SU-DHL-6 (cell line): ENCODE results near the gene DEPDC5.
"Not testable (repeated sequence)": the region's sequence is repeated elsewhere in the genome, so short reads cannot be mapped to it uniquely, and the experiment has no call there.

Experiments used
- H2AFZ ChIP-seq: fragments of 200-600 bp; sonication (generic); 2 replicates; pipeline ENCODE4 v1.6.1; 2014; ENCODE audit warnings: low read depth, mild to moderate bottlenecking, moderate library complexity, mixed read lengths, antibody characterized with exemption, low read length; ENCODE audit not compliant: severe bottlenecking
- H3F3A ChIP-seq: fragments of 200-600 bp; shearing (Covaris generic); 2 replicates; pipeline ENCODE4 v1.6.0; 2016; ENCODE audit warnings: antibody characterized with exemption, mild to moderate bottlenecking; ENCODE audit not compliant: insufficient read depth
- H3K27ac ChIP-seq: fragments of 200-600 bp; sonication (generic); 2 replicates; pipeline ENCODE4 v1.5.1; 2016; ENCODE audit warnings: low read depth, mild to moderate bottlenecking, low read length, moderate library complexity, mixed read lengths
- H3K27me3 ChIP-seq: fragments of 200-600 bp; sonication (generic), shearing (Covaris generic); 2 replicates; pipeline ENCODE4 v1.6.0; 2014; ENCODE audit warnings: mild to moderate bottlenecking, low read length
- H3K36me3 ChIP-seq: fragments of 200-600 bp; sonication (generic); 2 replicates; pipeline ENCODE4 v1.6.1; 2014; ENCODE audit warnings: mild to moderate bottlenecking, low read length, mixed read lengths
- H3K4me2 ChIP-seq: fragments of 300-600, 200-600 bp; shearing (Covaris generic), sonication (generic); 2 replicates; pipeline ENCODE4 v1.6.0; 2014; ENCODE audit warnings: low read length, low read depth, mild to moderate bottlenecking; ENCODE audit not compliant: poor library complexity, severe bottlenecking
- H3K4me3 ChIP-seq: fragments of 200-600 bp; sonication (generic); 2 replicates; pipeline ENCODE4 v1.5.1; 2014; ENCODE audit warnings: antibody characterized with exemption, low read length, mild to moderate bottlenecking, mixed read lengths; ENCODE audit not compliant: insufficient read depth, poor library complexity, severe bottlenecking
- H3K79me2 ChIP-seq: fragments of 200-600 bp; sonication (generic); 2 replicates; pipeline ENCODE4 v1.6.1; 2014; ENCODE audit warnings: mild to moderate bottlenecking, low read length, moderate library complexity; ENCODE audit not compliant: insufficient read depth
- H3K9ac ChIP-seq: fragments of 200-600 bp; sonication (generic); 2 replicates; pipeline ENCODE4 v1.7.0; 2014; ENCODE audit warnings: mild to moderate bottlenecking, low read length
- H3K9me2 ChIP-seq: fragments of 200-600 bp; sonication (generic); replicated peaks from 2 replicates; pipeline ENCODE4 v1.6.1; 2014; ENCODE audit warnings: low read length; ENCODE audit not compliant: insufficient read depth
- H3K9me3 ChIP-seq: fragments of 200-600 bp; sonication (generic); 2 replicates; pipeline ENCODE4 v1.6.1; 2014; ENCODE audit warnings: low read length, mixed read lengths; ENCODE audit not compliant: insufficient read depth
- H4K20me1 ChIP-seq: fragments of 200-600 bp; sonication (generic); 2 replicates; pipeline ENCODE4 v1.6.1; 2014; ENCODE audit warnings: low read depth, mild to moderate bottlenecking, antibody characterized with exemption, low read length, moderate library complexity, mixed read lengths
- EZH2phosphoT487 ChIP-seq: fragments of 200-600 bp; sonication (generic), shearing (Covaris generic); conservative IDR thresholded peaks from 2 replicates; pipeline ENCODE4 v1.6.1; 2018; ENCODE audit warnings: mild to moderate bottlenecking, antibody characterized with exemption, low read length, moderate library complexity, mixed read lengths
- TF ChIP-seq, protein P1 (sequence below): fragments of 200-600 bp; sonication (generic); IDR thresholded peaks from one replicate; pipeline ENCODE4 v1.5.1; 2017; ENCODE audit warnings: antibody characterized with exemption, mild to moderate bottlenecking, low read length, moderate library complexity; ENCODE audit not compliant: insufficient read depth, poor library complexity, severe bottlenecking

Gene DEPDC5

DNA sequence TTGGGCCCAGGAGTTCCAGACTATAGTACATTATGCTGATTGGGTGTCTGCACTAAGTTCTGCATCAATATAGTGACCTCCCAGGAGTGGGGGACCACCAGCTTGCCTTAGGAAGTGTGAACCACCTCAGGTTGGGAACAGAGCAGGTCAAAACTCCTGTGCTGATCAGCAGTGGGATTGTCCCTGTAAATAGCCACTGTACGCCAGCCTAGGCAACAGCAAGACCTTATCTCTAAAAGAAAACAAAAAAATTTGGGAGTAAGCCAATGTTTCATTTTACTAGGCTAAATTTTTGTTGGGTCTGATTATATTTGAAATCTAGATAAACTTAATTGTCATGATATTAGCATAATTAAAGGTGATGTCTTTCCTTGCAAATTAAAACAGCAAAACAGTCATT is 3.4 kb downstream of the DEPDC5 start:
- Histone ChIP-seq H3K79me2 (peaks cover 29% of the 10 kb centered on the region), H3F3A (peaks cover 17% of the 10 kb centered on the region), H3K4me2 (no peak overlapping the region), H3K36me3 (peaks cover 4% of the 10 kb centered on the region; the same call in 1 of the 2 replicates), H3K9me3 (no peaks in the 10 kb centered on the region), H3K9ac (no peak overlapping the region), H3K27me3 (no peaks in the 10 kb centered on the region), H3K27ac (no peak overlapping the region), H3K9me2 (no peaks in the 10 kb centered on the region), H3K4me3 (no peak overlapping the region), H4K20me1 (no peaks in the 10 kb centered on the region), H2AFZ (no peak overlapping the region)
- TF ChIP-seq EZH2phosphoT487, result no peak
- TF ChIP-seq, protein P1, sequence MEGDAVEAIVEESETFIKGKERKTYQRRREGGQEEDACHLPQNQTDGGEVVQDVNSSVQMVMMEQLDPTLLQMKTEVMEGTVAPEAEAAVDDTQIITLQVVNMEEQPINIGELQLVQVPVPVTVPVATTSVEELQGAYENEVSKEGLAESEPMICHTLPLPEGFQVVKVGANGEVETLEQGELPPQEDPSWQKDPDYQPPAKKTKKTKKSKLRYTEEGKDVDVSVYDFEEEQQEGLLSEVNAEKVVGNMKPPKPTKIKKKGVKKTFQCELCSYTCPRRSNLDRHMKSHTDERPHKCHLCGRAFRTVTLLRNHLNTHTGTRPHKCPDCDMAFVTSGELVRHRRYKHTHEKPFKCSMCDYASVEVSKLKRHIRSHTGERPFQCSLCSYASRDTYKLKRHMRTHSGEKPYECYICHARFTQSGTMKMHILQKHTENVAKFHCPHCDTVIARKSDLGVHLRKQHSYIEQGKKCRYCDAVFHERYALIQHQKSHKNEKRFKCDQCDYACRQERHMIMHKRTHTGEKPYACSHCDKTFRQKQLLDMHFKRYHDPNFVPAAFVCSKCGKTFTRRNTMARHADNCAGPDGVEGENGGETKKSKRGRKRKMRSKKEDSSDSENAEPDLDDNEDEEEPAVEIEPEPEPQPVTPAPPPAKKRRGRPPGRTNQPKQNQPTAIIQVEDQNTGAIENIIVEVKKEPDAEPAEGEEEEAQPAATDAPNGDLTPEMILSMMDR, result no peak

DNA sequence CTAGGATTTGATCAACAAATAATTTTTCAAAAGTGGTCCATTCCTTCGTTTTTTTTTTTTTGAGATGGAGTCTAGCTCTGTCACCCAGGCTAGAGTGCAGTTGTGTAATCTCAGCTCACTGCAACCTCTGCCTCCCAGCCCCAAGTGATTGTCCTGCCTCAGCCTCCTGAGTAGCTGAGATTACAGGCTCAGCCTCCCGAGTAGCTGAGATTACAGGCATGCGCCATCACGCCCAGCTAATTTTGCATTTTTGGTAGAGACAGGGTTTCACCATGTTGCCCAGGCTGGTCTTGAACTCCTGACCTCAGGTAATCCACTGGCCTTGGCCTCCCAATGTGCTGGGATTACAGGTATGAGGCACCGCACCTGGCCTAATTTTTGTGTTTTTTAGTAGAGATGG is 5.0 kb downstream of the DEPDC5 start:
- H3K4me3 ChIP-seq, H2AFZ ChIP-seq, H3K9me2 ChIP-seq, H3F3A ChIP-seq, H3K36me3 ChIP-seq, H4K20me1 ChIP-seq, H3K27me3 ChIP-seq, H3K9me3 ChIP-seq, H3K27ac ChIP-seq, H3K9ac ChIP-seq, H3K4me2 ChIP-seq: not testable (repeated sequence)
- peaks cover 29% of the 10 kb centered on the region for H3K79me2 ChIP-seq

DNA sequence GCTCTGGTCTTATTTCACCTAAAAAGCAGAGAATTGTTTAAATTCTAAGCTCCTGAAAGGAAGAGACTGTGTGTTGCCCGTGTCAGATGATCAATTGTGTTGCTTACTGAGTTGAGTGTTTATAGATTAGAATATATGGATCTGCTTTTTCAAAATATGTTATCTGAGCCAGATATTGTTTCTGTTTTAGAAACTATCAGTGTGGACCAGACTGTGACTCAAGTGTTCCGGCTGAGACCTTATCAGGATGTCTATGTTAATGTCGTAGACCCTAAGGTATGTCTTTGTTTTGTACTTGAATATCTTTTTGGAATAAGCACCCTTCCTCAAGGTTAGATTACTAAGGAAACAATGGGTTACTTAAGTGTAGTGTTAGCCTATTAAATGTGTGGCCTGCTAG is 11.0 kb downstream of the DEPDC5 start:
- Histone ChIP-seq H3K4me2 (no peak overlapping the region), H3K9ac (no peak overlapping the region), H3K4me3 (no peak overlapping the region), H2AFZ (no peak overlapping the region), H3K9me2 (no peaks in the 10 kb centered on the region), H3K36me3 (peaks cover 30% of the 10 kb centered on the region; the same call in 1 of the 2 replicates), H3K79me2 (no peaks in the 10 kb centered on the region; the same call in 1 of the 2 replicates), H3K27ac (no peak overlapping the region), H3F3A (no peaks in the 10 kb centered on the region), H4K20me1 (no peaks in the 10 kb centered on the region), H3K9me3 (no peaks in the 10 kb centered on the region), H3K27me3 (no peaks in the 10 kb centered on the region)
- TF ChIP-seq, protein P1, result no peak
- TF ChIP-seq EZH2phosphoT487, result no peak

DNA sequence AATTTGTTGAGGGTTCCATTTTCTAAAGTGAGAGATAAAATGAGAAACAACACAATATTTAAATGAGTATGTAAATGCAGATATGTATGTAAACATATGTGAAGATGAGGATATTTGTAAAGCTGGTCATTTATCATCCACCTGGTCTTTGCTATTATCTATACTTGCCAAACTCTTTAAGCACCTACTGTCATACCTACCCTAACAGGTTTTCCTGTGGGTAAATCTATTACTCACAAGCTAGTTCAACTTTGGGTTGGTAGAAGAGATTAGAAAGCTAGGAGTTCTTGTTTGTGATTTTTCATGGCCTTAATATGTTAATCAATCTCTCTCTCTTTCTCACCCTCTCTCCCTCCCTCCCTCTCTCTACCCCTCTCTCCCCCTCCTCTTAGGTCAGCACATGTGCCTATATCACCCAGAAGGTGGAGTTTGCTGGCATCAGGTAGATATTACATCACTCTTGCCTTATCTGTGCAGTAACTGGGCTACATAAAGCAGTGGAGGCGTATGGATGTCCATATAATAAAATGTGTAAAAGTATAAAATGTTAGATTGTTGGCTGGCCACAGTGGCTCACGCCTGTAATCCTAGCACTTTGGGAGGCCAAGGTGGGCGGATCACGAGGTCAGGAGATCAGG is 14.7 kb downstream of the DEPDC5 start:
- Histone ChIP-seq H3K9ac (no peak overlapping the region), H4K20me1 (no peaks in the 10 kb centered on the region), H3K9me3 (no peaks in the 10 kb centered on the region), H3K4me3 (no peak overlapping the region), H3K9me2 (no peaks in the 10 kb centered on the region), H2AFZ (no peak overlapping the region), H3K36me3 (peaks cover 26% of the 10 kb centered on the region; the same call in 1 of the 2 replicates), H3K27ac (no peak overlapping the region), H3K4me2 (no peak overlapping the region), H3K27me3 (no peaks in the 10 kb centered on the region), H3F3A (no peaks in the 10 kb centered on the region), H3K79me2 (no peaks in the 10 kb centered on the region; the same call in 1 of the 2 replicates)
- TF ChIP-seq EZH2phosphoT487, result no peak
- TF ChIP-seq, protein P1, result no peak
